HuH-7.5 (cell line): ENCODE measurements around the gene TSPAN11.
A peak's percentile ranks its signal among the peaks of the same experiment; 100 is the strongest.

Source experiments
- DNase-seq: peaks from one replicate; pipeline ENCODE4 v3.0.0; 2011; ENCODE audit warnings: low spot score

TSPAN11 gene

GRCh38 chr12:30961030-30961429 lies 34.5 kb downstream of the TSPAN11 start:
- no peak for DNase-seq

GRCh38 chr12:30962047-30962446 lies 35.5 kb downstream of the TSPAN11 start:
- DNase-seq: no peak

GRCh38 chr12:30963709-30964564 lies 37.4 kb downstream of the TSPAN11 start:
- no peak for DNase-seq

GRCh38 chr12:30964896-30965612 lies 38.5 kb downstream of the TSPAN11 start:
- DNase-seq: no peak

- peak; percentile 48 for DNase-seq
Observed at GRCh38 chr12:30965613-30965985, 39.1 kb downstream of the TSPAN11 start.

- no peak for DNase-seq
Observed at GRCh38 chr12:30967026-30967425, 40.5 kb downstream of the TSPAN11 start.

- no peak for DNase-seq
Observed at GRCh38 chr12:30968211-30968610, 41.7 kb downstream of the TSPAN11 start.

- DNase-seq: no peak
Observed at GRCh38 chr12:30969006-30969405, 42.5 kb downstream of the TSPAN11 start.

- no peak for DNase-seq
Observed at GRCh38 chr12:30969606-30970395, 43.3 kb downstream of the TSPAN11 start.

- DNase-seq: no peak
Observed at GRCh38 chr12:30970559-30971197, 44.1 kb downstream of the TSPAN11 start.

- DNase-seq: no peak
Observed at GRCh38 chr12:30972035-30972434, 45.5 kb downstream of the TSPAN11 start.

- no peak for DNase-seq
Observed at GRCh38 chr12:30973175-30973574, 46.6 kb downstream of the TSPAN11 start.

- DNase-seq: no peak
Observed at GRCh38 chr12:30973830-30974229, 47.3 kb downstream of the TSPAN11 start.

- DNase-seq: no peak
Observed at GRCh38 chr12:30974746-30975500, 48.4 kb downstream of the TSPAN11 start.

- DNase-seq: no peak
Observed at GRCh38 chr12:30975581-30975980, 49.0 kb downstream of the TSPAN11 start.

GRCh38 chr12:30976206-30976605 lies 49.7 kb downstream of the TSPAN11 start:
- DNase-seq: no peak

GRCh38 chr12:30977124-30977523 lies 50.6 kb downstream of the TSPAN11 start:
- no peak for DNase-seq

GRCh38 chr12:30977537-30978349 lies 51.2 kb downstream of the TSPAN11 start:
- no peak for DNase-seq

- DNase-seq: no peak
Observed at GRCh38 chr12:30978639-30979038, 52.1 kb downstream of the TSPAN11 start.
